Right forelimb (tissue), 1 donor: ENCODE results near the gene CCDC157.
A peak's percentile ranks its signal among the peaks of the same experiment; 100 is the strongest.

Experiments used
- DNase-seq: peaks from one replicate; pipeline ENCODE4 v3.0.0-alpha.2; 2018

Gene CCDC157

GRCh38 chr22:30416837-30417236, 60.0 kb downstream of the CCDC157 start:
- no peak for DNase-seq

GRCh38 chr22:30420347-30421125, 63.7 kb downstream of the CCDC157 start:
- DNase-seq, result no peak

- no peak for DNase-seq
Measured at GRCh38 chr22:30421695-30422480, 65.1 kb downstream of the CCDC157 start.

GRCh38 chr22:30422481-30423300, 65.9 kb downstream of the CCDC157 start:
- peak; percentile 67 for DNase-seq

GRCh38 chr22:30423301-30423958, 66.6 kb downstream of the CCDC157 start:
- no peak for DNase-seq

DNA sequence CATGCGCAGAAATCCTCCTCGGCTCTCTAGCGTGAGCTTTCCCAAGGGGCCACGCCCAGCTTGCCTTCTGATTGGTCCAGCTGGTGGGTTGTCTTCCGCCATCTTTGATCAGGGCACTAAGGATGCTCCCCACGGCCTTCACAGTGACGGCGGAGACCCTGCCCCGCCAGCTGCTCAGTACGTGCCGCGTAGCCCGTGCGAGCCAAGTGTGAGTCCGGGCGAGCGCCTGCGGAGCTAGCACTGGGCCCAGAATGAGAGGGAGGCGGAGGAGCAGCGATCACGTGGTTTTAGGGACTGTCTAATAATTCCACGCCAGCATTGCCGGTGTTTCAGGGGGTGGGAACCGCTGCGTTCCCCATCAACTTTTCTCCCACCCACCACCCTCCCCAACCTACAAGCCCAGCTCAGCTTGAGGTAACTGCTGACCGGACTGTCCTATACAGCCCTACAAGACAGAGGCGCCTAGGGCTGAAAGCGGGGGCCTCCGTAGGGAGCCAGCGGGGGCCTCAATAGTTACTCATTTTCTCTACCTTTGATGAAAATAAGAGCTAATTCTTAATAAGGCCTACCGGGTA, 67.2 kb downstream of the CCDC157 start:
- peak; percentile 99 for DNase-seq

GRCh38 chr22:30424534-30425326, 67.9 kb downstream of the CCDC157 start:
- no peak for DNase-seq

GRCh38 chr22:30425327-30425615, 68.5 kb downstream of the CCDC157 start:
- DNase-seq, result no peak

- peak; percentile 78 for DNase-seq
Measured at GRCh38 chr22:30425616-30426387, 69.0 kb downstream of the CCDC157 start, which contains the start of gene MTFP1. MTFP1 (plus strand) TSS chr22:30425768; CDS start chr22:30425880, 112 bp downstream.
